HG03520 (cell line): ENCODE data around the gene KCNH8.
A peak's percentile ranks its signal among the peaks of the same experiment; 100 is the strongest.
"Not testable (repeated sequence)": the region's sequence is repeated elsewhere in the genome, so short reads cannot be mapped to it uniquely, and the experiment has no call there.

Source experiments
- ATAC-seq: cut with Tn5 transposase; IDR thresholded peaks from one replicate; pipeline ENCODE4 v1.9.1; 2021; ENCODE audit warnings: mild to moderate bottlenecking, moderate library complexity; ENCODE audit not compliant: unreplicated experiment

Gene KCNH8

DNA sequence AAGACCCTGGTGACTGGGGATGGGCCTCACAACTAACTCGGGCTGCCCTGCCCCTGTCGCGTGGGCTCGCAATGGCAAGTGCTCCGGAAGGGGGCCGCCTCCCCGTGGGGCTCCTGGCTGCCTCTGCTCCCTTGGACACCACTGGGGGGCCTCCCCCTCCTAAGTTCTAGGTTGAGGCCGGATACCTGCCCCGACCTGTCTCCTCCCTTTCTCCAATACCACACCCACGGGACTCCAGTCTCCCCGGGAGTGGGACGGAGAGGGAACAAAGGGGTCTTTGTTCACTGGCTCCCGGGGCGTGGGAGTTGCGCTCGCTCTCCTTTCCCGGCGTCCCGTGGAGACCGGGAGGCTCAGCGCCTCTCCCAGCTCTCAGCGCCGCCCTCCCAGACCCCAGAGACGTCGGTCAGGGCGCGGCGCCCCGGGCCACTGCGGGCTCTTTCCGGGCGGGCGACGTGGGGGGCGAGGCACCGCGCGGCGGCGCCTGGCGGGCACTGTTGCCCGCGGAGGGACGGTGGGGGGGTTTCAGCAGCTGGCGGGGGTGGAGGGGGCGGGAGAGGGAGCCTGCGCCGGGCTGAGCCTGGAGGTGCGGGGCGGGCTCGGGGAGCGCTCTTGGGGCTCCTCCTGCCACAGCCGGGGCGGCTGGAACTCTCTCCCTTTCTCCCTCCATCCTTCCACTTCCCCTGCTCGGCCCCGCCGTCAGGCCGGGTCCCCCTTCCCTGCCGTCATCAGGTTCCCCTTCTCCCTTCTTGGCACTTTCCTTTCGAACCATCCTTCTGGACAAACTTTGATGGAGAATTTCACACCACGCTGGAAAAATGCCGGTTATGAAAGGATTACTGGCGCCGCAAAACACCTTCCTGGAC lies at the start of gene KCNH8:
TSS of gene KCNH8 (plus strand) at position 606 of the 863 bp plus-strand sequence. CDS start at position 816, 210 bp downstream.
- ATAC-seq = no peak

DNA sequence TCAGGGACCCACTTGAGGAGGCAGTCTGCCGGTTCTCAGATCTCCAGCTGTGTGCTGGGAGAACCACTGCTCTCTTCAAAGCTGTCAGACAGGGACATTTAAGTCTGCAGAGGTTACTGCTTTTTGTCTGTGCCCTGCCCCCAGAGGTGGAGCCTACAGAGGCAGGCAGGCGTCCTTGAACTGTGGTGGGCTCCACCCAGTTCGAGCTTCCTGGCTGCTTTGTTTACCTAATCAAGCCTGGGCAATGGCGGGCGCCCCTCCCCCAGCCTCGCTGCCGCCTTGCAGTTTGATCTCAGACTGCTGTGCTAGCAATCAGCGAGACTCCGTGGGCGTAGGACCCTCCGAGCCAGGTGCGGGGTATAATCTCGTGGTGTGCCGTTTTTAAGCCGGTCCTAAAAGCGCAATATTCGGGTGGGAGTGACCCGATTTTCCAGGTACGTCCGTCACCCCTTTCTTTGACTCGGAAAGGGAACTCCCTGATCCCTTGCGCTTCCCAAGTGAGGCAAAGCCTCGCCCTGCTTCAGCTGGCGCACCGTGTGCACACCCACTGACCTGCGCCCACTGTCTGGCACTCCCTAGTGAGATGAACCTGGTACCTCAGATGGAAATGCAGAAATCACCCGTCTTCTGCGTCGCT lies 45.5 kb upstream of the KCNH8 start:
- ATAC-seq = not testable (repeated sequence)

GRCh38 chr3:19103510-19103909 lies 44.8 kb upstream of the KCNH8 start:
- no peak for ATAC-seq

DNA sequence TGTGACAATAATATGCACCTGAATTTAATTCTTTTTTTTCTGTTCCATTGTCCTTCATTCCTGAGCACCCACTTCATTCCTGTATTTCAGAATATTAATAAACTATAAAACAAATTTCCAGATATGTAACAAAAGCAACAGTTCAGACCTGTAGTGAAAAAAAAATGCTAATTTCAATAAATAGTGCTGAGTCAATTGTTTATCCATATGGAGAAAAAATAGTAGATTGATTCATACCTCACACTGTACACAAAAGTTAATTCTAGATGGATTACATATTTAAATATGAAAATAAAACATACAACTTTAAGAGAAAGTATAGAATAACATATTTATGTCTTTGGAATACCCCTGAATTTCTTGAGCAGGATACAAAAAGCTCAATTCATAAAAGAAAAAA lies 43.9 kb upstream of the KCNH8 start:
- ATAC-seq = no peak

DNA sequence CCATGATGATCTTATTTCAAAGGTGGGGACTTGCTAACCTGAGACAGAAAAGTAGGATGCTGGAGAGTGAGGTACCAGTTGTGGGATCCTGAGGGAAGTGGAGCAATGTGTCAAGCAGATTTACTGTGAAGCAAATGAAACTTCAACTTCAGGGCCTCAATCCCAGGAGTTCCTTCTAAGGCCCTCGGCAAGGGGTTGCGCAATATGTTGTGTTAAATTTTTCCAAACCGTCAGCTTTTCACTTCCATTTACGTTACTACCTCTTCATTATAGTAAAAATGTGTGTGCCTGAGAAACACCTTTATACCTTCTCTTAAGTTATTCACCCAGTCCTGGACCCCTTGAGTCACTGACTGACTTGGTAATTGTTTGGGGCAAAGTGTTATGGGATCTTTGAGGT lies 42.5 kb upstream of the KCNH8 start:
- ATAC-seq = no peak

DNA sequence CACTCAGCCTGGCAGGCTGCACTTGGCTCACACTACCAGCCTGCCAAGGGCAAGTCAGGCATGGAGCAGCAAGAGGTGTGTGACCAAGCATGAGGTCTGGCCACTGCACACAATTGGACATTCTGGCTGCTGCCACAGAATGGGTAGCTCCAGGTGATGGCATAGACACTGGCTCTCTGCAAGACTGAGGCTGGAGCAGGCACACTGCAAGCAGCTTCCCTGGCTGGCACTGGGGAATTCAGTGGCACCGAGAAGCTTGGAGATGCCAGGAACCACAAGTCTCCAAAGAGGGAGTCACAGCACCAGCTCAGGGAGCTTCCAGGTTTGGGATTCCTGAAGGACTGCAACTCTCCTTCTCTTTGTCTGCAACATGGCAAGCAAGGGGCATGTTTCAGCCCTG lies 42.0 kb upstream of the KCNH8 start:
- ATAC-seq = no peak

- ATAC-seq = no peak
Measured at GRCh38 chr3:19107719-19108118, 40.6 kb upstream of the KCNH8 start.

DNA sequence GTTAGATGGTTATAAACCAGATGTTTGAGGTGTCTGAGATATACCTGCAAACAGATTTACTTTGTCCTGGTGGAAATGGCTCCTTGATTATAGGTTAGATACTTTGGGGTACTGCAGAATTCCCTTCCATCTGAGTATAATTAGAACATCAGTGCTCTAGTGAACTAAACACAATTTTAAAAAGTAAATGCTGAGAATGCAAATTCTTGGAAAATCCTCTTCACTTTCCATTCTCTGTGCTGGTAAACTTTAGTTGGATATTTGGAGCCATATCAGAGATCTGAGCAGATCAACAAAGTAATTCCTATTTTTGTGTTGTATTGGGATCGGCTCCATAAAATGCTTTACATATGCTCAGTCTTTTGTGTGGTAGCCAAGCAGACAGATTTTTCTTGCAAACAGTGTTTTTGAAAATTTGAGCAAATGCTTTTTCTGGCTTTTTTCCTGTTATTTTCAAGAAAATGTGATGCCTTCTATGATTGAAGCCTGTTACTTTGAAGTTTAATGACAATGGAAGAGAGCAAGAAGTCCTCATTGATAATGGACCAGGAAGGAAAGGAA lies 37.9 kb upstream of the KCNH8 start:
- ATAC-seq = no peak

GRCh38 chr3:19114461-19114860 lies 33.8 kb upstream of the KCNH8 start:
- no peak for ATAC-seq

DNA sequence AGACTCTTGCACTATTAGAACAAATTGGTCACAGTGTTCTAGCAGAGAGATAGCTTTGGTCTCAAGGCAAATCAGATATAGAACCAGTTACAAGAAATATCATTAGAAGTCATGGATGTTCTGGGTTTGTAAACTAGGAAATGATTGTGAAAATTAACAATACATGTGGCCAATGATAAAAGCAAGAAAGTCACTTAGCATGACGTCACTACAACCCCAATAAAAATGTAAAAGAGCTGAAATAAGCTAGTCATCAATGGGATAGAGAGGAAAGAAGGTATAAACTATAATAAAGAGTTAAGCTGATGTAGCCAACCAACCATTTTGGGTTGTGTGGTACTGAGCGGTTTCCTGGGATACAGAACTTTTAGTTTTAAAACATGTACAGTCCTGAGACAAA lies 32.1 kb upstream of the KCNH8 start:
- ATAC-seq = no peak

DNA sequence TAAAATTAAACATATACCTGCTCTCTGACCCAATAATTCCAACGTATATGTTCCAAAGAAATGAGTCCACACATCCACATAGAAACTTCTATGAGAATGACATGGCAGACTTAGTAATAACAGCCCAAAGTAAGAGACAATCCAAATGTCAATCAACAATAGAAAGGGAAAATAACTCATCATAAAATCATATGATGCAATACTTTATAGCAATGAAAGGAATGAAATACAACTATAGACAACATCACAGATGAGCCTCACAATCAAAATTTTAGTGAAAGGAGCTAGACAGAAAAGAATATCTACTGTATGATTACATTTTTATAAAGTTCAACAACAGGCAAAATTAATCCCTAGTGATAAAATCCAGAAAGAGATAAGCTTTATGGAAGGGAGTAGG lies 23.6 kb upstream of the KCNH8 start:
- no peak for ATAC-seq

DNA sequence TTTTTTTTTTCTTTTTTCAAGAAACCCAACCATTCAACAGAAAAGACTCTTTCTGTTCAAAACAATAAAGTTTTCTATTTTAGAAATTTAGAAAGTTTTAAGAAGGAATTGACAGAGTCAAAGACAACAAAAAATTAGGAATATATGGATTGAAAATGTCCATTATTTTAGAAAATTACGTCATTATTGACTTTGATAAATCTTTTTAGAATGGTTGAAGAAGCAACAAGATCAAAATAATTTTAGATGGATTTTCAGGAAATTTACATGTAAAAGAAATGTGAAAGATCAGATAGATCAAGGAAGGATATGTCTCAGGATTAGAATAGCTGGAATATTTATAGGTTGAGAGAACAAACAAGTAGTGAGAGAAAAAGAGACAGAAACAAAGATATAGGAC lies 8.4 kb upstream of the KCNH8 start:
- no peak for ATAC-seq

DNA sequence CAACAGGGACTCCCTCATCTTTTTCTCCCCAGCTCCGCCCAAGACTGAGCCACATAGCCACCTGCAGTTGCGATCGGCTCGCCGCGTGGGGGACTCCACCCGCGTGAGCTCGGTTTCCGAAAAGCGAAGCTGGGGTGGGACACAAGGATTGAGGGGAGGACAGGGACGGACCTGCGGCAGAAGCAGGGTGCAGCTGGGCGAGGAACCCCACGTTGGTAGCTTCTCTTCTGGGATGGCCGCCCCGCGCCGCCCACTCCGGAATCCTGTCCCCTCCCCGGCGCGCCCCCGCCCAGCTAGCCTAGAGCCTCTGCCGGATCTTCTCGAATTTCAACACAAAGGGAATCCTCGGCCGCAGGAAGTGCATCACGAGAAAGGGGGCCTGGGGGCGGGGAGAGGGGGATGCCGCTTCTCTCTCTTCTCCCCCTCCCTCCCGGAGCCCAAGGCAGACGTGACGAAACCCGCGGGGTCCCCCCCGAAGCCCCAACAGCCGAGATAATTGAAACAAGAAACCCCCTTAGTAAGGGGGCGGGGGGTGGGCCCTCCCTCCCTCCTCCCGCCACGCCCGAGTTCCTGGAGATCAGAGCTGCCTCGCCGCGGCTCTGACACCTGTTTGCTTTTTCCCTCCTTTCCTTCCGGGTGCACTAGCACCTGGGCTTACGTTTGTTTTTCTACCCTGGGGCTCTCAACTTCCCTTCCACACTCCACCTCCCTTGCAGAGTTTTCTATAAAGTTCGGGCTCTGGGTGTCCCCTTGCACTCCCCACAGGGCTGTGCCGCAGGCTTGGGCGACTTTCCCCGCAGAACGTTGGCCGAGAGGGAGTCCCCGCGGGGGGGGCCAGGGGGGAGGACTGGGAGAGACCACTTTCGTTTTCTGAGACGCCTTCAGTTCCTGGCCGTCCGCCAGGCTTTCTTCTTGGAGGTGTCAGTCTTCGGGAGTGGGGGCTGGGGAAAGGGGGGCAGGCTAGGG lies 1.3 kb upstream of the KCNH8 start:
- peak; percentile 85 for ATAC-seq

- no peak for ATAC-seq
Measured at GRCh38 chr3:19148768-19149091, 420 bp downstream of the KCNH8 start.

DNA sequence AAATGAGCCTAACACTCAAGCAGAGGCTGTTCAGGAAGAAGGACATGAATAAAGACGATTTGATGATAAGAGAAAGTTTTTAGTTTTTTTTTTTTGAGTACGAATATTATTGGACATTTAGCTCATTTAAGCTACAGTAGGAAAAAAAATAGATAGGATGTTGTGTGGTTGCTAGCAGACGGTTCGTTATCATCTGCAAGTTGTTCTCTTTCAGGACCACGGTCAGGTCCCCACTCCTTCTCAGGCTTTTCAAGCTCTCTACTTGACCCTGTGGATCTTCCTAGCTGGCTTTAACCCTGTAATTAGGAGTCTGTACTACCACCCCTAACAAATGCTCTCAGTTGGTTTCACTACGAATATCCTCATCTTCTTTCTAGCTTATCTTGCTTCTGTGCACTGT lies 1.1 kb downstream of the KCNH8 start:
- no peak for ATAC-seq

DNA sequence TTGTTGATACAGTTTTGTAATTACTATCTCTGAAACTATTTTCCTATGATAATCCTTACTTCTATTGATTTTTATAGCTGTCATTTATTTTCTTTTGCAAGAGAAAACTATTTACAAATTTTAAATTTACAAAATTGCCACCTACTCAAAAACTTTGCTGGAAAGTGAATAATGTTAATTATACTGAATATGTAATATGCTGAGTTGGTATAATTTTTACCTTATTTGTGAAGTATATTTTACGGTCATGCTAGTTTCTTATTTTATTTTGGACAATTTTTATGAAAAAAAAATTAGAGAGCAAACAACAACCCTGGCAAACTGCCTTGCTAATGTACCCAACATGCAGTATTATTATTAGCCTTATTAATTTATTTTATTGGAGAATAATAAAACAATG lies 2.9 kb downstream of the KCNH8 start:
- no peak for ATAC-seq

GRCh38 chr3:19154693-19155250 lies 6.5 kb downstream of the KCNH8 start:
- no peak for ATAC-seq

GRCh38 chr3:19155375-19155774 lies 7.1 kb downstream of the KCNH8 start:
- ATAC-seq = no peak

- no peak for ATAC-seq
Measured at GRCh38 chr3:19159966-19160635, 11.8 kb downstream of the KCNH8 start.

- ATAC-seq = no peak
Measured at GRCh38 chr3:19165654-19166053, 17.3 kb downstream of the KCNH8 start.
